Testis (tissue), 5 donors: ENCODE results near the gene ACSM6. TPM values are rescaled to one million over a fixed set of nuclear protein-coding genes. Genes with fewer than 3 reads are reported as not detected.

Source experiments
- DNase-seq: peaks from one replicate; pipeline ENCODE4 v3.0.0-alpha.2; 2019
- H3K27ac ChIP-seq, 2 donors: fragments of 200-600 bp; sonication (generic); one replicate each; pipeline ENCODE4 v1.5.1; 2019
- H3K27me3 ChIP-seq: fragments of 200-600 bp; sonication (generic); one replicate; pipeline ENCODE4 v1.5.1; 2019
- H3K36me3 ChIP-seq: fragments of 200-600 bp; sonication (generic); one replicate; pipeline ENCODE4 v1.5.1; 2017; ENCODE audit warnings: low read depth; ENCODE audit errors: missing control alignments
- H3K4me1 ChIP-seq: fragments of 200-600 bp; sonication (generic); one replicate; pipeline ENCODE4 v1.5.1; 2019
- H3K4me3 ChIP-seq, 2 donors: fragments of 200-600 bp; sonication (generic); one replicate each; pipeline ENCODE4 v1.5.1; 2017 to 2019
- H3K9me3 ChIP-seq: fragments of 200-600 bp; sonication (generic); one replicate; pipeline ENCODE4 v1.5.1; 2017
- POLR2A ChIP-seq: fragments of 450-650 bp; IDR thresholded peaks from one replicate; pipeline ENCODE4 v1.6.1; 2017; ENCODE audit warnings: antibody characterized with exemption, mild to moderate bottlenecking, moderate library complexity
- WGBS, 2 donors: methylation state at CpG; one replicate each; pipeline ENCODE4 v1.1.5; 2018; 5-methylcytosine and 5-hydroxymethylcytosine counted together
- intact Hi-C: fragments of 100-400 bp; cut with DNase I; formaldehyde crosslinking; loops from one replicate; pipeline ENCODE4 v1.15.1; 2023; ENCODE audit warnings: low total_unique reads
- long read RNA-seq, 2 donors: transcript quantifications; one replicate each; lab custom pipeline, GENCODE V29; 2026
- polyA plus RNA-seq: library from polyadenylated mRNA; stranded (reverse); fragments of 350-450 nt; fragmentation: Illumina TruSeq; extraction: RNeasy Lipid Tissue Mini Kit (QIAGEN cat#74804); gene quantifications from one replicate; pipeline ENCODE4 v1.2.3, GENCODE V29; 2014; ENCODE audit warnings: low read depth, low replicate concordance; ENCODE audit not compliant: insufficient read depth
- total RNA-seq, 2 donors: library from RNA; depleted of rRNA; stranded (reverse); fragments of >200 nt; gene quantifications; one replicate each; pipeline ENCODE4 v1.2.3, GENCODE V29; 2016
- TF ChIP-seq, protein P1 (sequence below), 3 experiments: fragments of 450-650 bp in 2 of 3; fragments of 200-600 bp in 1 of 3; sonication (generic) in 1 of 3; IDR thresholded peaks; one replicate each; pipeline ENCODE4 v1.5.1; 2016 to 2019; ENCODE audit warnings: antibody characterized with exemption in 3 of 3, mild to moderate bottlenecking in 2 of 3, moderate library complexity in 1 of 3

The ACSM6 gene, protein sequence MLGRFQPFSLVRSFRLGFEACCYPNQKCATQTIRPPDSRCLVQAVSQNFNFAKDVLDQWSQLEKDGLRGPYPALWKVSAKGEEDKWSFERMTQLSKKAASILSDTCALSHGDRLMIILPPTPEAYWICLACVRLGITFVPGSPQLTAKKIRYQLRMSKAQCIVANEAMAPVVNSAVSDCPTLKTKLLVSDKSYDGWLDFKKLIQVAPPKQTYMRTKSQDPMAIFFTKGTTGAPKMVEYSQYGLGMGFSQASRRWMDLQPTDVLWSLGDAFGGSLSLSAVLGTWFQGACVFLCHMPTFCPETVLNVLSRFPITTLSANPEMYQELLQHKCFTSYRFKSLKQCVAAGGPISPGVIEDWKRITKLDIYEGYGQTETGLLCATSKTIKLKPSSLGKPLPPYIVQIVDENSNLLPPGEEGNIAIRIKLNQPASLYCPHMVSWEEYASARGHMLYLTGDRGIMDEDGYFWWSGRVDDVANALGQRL
- not detected for total RNA-seq
- not detected for polyA plus RNA-seq
- long read RNA-seq, donor 1: 0 reads
- long read RNA-seq, donor 2: 0 reads

DNA sequence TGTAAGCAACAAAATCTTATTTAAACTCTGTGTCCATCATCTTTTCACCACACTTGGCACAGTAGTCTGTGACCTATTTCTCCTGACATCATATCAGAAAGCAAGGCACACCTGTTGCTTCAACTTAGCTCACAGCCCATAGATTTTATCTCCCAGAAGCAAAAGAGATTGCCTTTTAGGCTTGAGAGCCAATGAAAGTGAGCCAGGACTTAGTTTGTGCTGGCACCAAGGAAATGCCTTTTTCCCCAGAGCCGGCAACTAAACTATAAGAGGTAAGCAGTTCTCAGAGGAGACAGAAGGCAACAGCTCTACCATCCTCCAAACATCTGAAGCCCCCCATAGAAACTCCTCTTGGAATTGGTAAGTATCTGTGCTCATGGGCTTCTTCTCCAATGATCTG, at the start of gene ACSM6:
Gene ACSM6 (plus strand): TSS at position 295 of the 400 bp plus-strand sequence. CDS start 248 bp downstream, outside the sequence.
- no peak for TF ChIP-seq POLR2A
- TF ChIP-seq, protein P1, sequence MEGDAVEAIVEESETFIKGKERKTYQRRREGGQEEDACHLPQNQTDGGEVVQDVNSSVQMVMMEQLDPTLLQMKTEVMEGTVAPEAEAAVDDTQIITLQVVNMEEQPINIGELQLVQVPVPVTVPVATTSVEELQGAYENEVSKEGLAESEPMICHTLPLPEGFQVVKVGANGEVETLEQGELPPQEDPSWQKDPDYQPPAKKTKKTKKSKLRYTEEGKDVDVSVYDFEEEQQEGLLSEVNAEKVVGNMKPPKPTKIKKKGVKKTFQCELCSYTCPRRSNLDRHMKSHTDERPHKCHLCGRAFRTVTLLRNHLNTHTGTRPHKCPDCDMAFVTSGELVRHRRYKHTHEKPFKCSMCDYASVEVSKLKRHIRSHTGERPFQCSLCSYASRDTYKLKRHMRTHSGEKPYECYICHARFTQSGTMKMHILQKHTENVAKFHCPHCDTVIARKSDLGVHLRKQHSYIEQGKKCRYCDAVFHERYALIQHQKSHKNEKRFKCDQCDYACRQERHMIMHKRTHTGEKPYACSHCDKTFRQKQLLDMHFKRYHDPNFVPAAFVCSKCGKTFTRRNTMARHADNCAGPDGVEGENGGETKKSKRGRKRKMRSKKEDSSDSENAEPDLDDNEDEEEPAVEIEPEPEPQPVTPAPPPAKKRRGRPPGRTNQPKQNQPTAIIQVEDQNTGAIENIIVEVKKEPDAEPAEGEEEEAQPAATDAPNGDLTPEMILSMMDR (IDR thresholded peaks at IDR 0.05): no peak
- H3K27me3 ChIP-seq: no peaks in the 10 kb centered on the region
- intact Hi-C loops: no loop called here
- H3K36me3 ChIP-seq: no peaks in the 10 kb centered on the region
- H3K27ac ChIP-seq: no peak within 1 kb of the TSS
- DNase-seq: no peak
- H3K9me3 ChIP-seq: no peaks in the 10 kb centered on the region
- 89 to 95% methylated on average over 1 of the region's 1 CpG for WGBS, 2 donors
- no peaks in the 10 kb centered on the region for H3K4me1 ChIP-seq
- H3K4me3 ChIP-seq: no peak within 1 kb of the TSS

DNA sequence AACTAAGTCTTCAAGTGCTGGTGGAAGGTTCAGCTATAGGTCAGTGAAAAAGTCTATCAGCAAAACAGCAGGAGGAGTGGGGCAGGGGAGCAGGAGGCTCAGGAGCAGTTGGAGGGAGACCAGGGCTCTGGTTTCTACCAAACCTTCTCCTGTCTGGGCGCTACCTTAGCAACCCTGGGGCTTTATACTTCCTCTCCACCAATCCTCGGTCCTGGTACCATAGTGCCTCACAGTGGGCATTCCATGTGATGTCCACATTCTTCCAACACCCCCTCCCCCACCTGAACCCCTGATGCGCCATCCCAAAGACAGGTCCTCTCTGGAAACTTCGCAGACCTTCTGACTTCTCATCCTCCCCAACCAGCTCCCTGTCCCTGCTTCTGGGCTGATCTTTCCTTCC, 25.3 kb upstream of the ACSM6 start:
- Histone ChIP-seq H3K27me3 (no peaks in the 10 kb centered on the region), H3K4me3 (no peak overlapping the region), H3K4me1 (no peaks in the 10 kb centered on the region), H3K27ac (no peak overlapping the region), H3K36me3 (no peaks in the 10 kb centered on the region), H3K9me3 (no peaks in the 10 kb centered on the region)
- DNase-seq: no peak
- intact Hi-C loops: no loop called here
- no peak for TF ChIP-seq POLR2A
- TF ChIP-seq, protein P1 (IDR thresholded peaks at IDR 0.05): no peak
- 77 to 79% methylated on average over 4 of the region's 4 CpGs for WGBS, 2 donors

DNA sequence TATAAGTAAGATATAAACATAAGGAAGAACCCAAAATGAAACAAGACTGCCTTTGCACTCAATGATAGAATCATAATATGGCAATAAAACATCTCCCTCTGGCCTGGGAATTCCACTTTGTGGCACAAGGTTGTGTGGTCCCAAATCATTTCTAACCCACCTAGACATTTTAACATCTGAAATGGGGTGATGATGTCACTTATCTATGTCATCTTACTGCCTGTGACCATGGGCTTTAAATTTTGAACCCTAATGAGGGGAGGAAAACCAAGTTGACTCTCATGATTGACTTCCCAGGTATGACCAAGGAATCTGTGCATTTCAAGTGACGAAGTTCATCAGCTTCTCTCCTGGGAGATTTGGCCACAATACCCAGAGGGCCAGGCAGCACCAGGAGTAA, 24.5 kb upstream of the ACSM6 start:
- H3K27me3 ChIP-seq: no peaks in the 10 kb centered on the region
- no peaks in the 10 kb centered on the region for H3K4me1 ChIP-seq
- WGBS, 2 donors: 75 to 76% methylated on average over 1 of the region's 1 CpG
- no peaks in the 10 kb centered on the region for H3K9me3 ChIP-seq
- intact Hi-C loops: no loop called here
- H3K36me3 ChIP-seq: no peaks in the 10 kb centered on the region
- TF ChIP-seq POLR2A: no peak
- TF ChIP-seq, protein P1 (IDR thresholded peaks at IDR 0.05): no peak
- H3K27ac ChIP-seq: no peak overlapping the region
- no peak for DNase-seq
- no peak overlapping the region for H3K4me3 ChIP-seq

DNA sequence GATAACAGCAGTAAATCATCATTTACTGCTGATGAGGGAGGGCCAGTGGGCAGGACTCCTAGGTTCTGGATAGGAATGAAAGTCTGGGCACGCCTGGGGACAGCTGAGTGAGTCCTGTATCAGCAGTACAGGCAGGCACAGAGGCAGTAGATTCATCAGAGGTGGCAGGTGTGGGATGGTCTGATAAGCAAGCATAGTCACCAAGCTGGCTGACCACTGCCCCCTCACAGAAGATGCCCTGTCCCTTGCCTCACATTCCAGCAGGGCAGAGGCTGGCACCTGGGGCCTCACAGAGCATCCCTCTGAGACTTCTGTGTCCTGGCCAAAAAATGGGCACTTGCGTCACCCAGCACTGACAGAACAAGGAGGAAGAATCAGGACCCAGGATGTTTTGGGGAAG, 23.2 kb upstream of the ACSM6 start:
- Histone ChIP-seq H3K9me3 (no peaks in the 10 kb centered on the region), H3K4me1 (no peaks in the 10 kb centered on the region), H3K36me3 (no peaks in the 10 kb centered on the region), H3K4me3 (no peak overlapping the region), H3K27ac (no peak overlapping the region), H3K27me3 (no peaks in the 10 kb centered on the region)
- no peak for DNase-seq
- intact Hi-C loops: no loop called here
- 84 to 100% methylated on average over 1 to 2 of the region's 2 CpGs for WGBS, 2 donors
- TF ChIP-seq POLR2A: no peak

DNA sequence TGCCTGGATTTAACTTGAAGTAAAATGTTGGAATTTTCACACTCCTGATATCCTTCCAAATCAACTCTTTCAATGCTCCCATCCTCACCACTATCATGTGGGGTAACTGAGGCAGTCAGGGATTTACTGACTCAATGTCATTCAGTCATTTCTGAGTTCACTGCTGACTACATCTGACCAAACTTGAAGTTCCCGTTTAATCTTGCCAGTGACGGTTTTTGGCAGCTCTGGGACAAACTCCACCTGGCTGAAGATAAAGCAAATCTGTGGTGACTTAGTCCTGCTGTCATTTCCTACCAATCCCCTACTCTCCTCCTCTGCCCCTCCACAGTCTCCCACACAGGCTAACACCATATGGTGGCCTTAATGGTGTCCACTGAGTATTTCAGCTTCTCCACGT, 22.7 kb upstream of the ACSM6 start:
- H3K27me3 ChIP-seq: no peaks in the 10 kb centered on the region
- TF ChIP-seq POLR2A: no peak
- TF ChIP-seq, protein P1 (IDR thresholded peaks at IDR 0.05): no peak
- H3K27ac ChIP-seq: no peak overlapping the region
- DNase-seq: no peak
- no peaks in the 10 kb centered on the region for H3K4me1 ChIP-seq
- intact Hi-C loops: no loop called here
- WGBS, 2 donors: 53 to 63% methylated on average over 3 of the region's 3 CpGs
- no peak overlapping the region for H3K4me3 ChIP-seq
- no peaks in the 10 kb centered on the region for H3K9me3 ChIP-seq
- H3K36me3 ChIP-seq: no peaks in the 10 kb centered on the region
